Activated T-helper 2 cell treated with anti-CD3 and anti-CD28 coated beads, Interferon-gamma antibody, Interleukin-2, Interleukin-4, amounts not matched to agents 10 μg/mL and 5 μg/mL and 100 μg/mL, durations not matched to agents 14 hours and 24 hours and 36 hours (primary cell): ENCODE data around the gene GLMN. TPM values are rescaled to one million over a fixed set of nuclear protein-coding genes. Genes with fewer than 3 reads are reported as not detected.
"Not testable (repeated sequence)": the region's sequence is repeated elsewhere in the genome, so short reads cannot be mapped to it uniquely, and the experiment has no call there.

Experiments used
- DNase-seq: peaks from one replicate; pipeline ENCODE4 v3.0.0; 2021; ENCODE audit warnings: low spot score
- H3K27ac Mint-ChIP-seq: one replicate; pipeline ENCODE4 v1.8.0; 2021; ENCODE audit warnings: mixed read lengths
- H3K27me3 Mint-ChIP-seq: one replicate; pipeline ENCODE4 v1.8.0; 2021; ENCODE audit warnings: low read depth, mixed read lengths
- H3K36me3 Mint-ChIP-seq: one replicate; pipeline ENCODE4 v1.8.0; 2021; ENCODE audit warnings: low read depth, mixed read lengths
- H3K4me1 Mint-ChIP-seq: one replicate; pipeline ENCODE4 v1.8.0; 2021; ENCODE audit warnings: low read depth, mixed read lengths
- H3K4me3 Mint-ChIP-seq: one replicate; pipeline ENCODE4 v1.8.0; 2021; ENCODE audit warnings: low read depth, mild to moderate bottlenecking, moderate library complexity, mixed read lengths
- H3K9me3 Mint-ChIP-seq: one replicate; pipeline ENCODE4 v1.8.0; 2021; ENCODE audit warnings: mixed read lengths
- intact Hi-C: fragments of 100-400 bp; cut with micrococcal nuclease; formaldehyde crosslinking; loops from one replicate; pipeline ENCODE4 v1.15.1; 2023
- total RNA-seq: library from RNA; stranded (reverse); gene quantifications from 2 replicates; pipeline ENCODE4 v1.2.3, GENCODE V29; 2022

Gene GLMN
- total RNA-seq, 1 donor from 2014 or later, result 30.8 TPM

GRCh38 chr1:92317836-92318493, 19.2 kb upstream of the GLMN start:
- Mint-ChIP-seq H3K27ac (peak overlapping the region; percentile 72), H3K9me3 (peaks cover 4% of the 10 kb centered on the region), H3K36me3 (peaks cover 60% of the 10 kb centered on the region), H3K4me1 (peaks cover 55% of the 10 kb centered on the region), H3K4me3 (peak overlapping the region; percentile 49), H3K27me3 (no peaks in the 10 kb centered on the region)
- DNase-seq, result peak; percentile 23
- intact Hi-C loops, result loop anchor here (1.0 to 10.0 kb wide), 4 partner anchors 47 to 647 kb away; partner anchors contain the start of gene DIPK1A

GRCh38 chr1:92315766-92316599, 17.2 kb upstream of the GLMN start:
- Mint-ChIP-seq H3K36me3 (peaks cover 68% of the 10 kb centered on the region), H3K9me3 (peaks cover 4% of the 10 kb centered on the region), H3K27ac (peak overlapping the region; percentile 90), H3K4me3 (peak overlapping the region; percentile 57), H3K27me3 (no peaks in the 10 kb centered on the region), H3K4me1 (peaks cover 64% of the 10 kb centered on the region)
- intact Hi-C loops, result loop anchor here (2.0 to 10.0 kb wide), 3 partner anchors 169 to 649 kb away; partner anchors contain the start of gene DIPK1A
- peak; percentile 45 for DNase-seq

GRCh38 chr1:92314024-92314423, 15.2 kb upstream of the GLMN start:
- DNase-seq, result no peak
- intact Hi-C loops, result loop anchor here (1.0 to 10.0 kb wide), 3 partner anchors 224 to 651 kb away; partner anchors contain the start of gene DIPK1A
- Mint-ChIP-seq H3K27me3 (no peaks in the 10 kb centered on the region), H3K4me3 (peak overlapping the region; percentile 22), H3K9me3 (peaks cover 4% of the 10 kb centered on the region), H3K4me1 (peaks cover 65% of the 10 kb centered on the region), H3K36me3 (peaks cover 57% of the 10 kb centered on the region), H3K27ac (peak overlapping the region; percentile 82)

GRCh38 chr1:92310185-92310597, 11.4 kb upstream of the GLMN start:
- peaks cover 39% of the 10 kb centered on the region for H3K4me1 Mint-ChIP-seq

GRCh38 chr1:92307980-92308379, 9.2 kb upstream of the GLMN start:
- no peak for DNase-seq
- Mint-ChIP-seq H3K4me3 (no peak overlapping the region), H3K4me1 (peaks cover 26% of the 10 kb centered on the region), H3K9me3 (no peaks in the 10 kb centered on the region), H3K36me3 (peaks cover 65% of the 10 kb centered on the region), H3K27ac (no peak overlapping the region), H3K27me3 (no peaks in the 10 kb centered on the region)
- intact Hi-C loops, result no loop called here

More at GRCh38 chr1:92310185-92310597, 11.4 kb upstream of the GLMN start:
- Mint-ChIP-seq H3K4me3 (no peak overlapping the region), H3K27me3 (no peaks in the 10 kb centered on the region), H3K36me3 (peaks cover 68% of the 10 kb centered on the region), H3K27ac (no peak overlapping the region), H3K9me3 (peaks cover 4% of the 10 kb centered on the region)
- no peak for DNase-seq
- intact Hi-C loops, result loop anchor here (10.0 kb wide), 1 partner anchor 655 kb away; the partner anchor contains the start of gene DIPK1A

GRCh38 chr1:92306020-92306419, 7.2 kb upstream of the GLMN start:
- no peak for DNase-seq
- Mint-ChIP-seq H3K27ac (peak overlapping the region; percentile 3), H3K27me3 (no peaks in the 10 kb centered on the region), H3K4me1 (peaks cover 17% of the 10 kb centered on the region), H3K36me3 (peaks cover 56% of the 10 kb centered on the region), H3K4me3 (no peak overlapping the region), H3K9me3 (no peaks in the 10 kb centered on the region)
- intact Hi-C loops, result no loop called here

GRCh38 chr1:92301021-92301420, 2.2 kb upstream of the GLMN start:
- no peak for DNase-seq
- Mint-ChIP-seq H3K4me1 (peaks cover 29% of the 10 kb centered on the region), H3K9me3 (no peaks in the 10 kb centered on the region), H3K27me3 (no peaks in the 10 kb centered on the region), H3K27ac (no peak overlapping the region), H3K4me3 (peak overlapping the region; percentile 8), H3K36me3 (peaks cover 57% of the 10 kb centered on the region)
- intact Hi-C loops, result no loop called here

GRCh38 chr1:92299477-92300150, 827 bp upstream of the GLMN start:
- no peaks in the 10 kb centered on the region for H3K9me3 Mint-ChIP-seq
- intact Hi-C loops, result loop anchor here (1.0 to 10.0 kb wide), 3 partner anchors 215 to 785 kb away; partner anchors contain the start of gene BTBD8
- H3K27me3 Mint-ChIP-seq, result no peaks in the 10 kb centered on the region
- H3K36me3 Mint-ChIP-seq, result peaks cover 56% of the 10 kb centered on the region
- H3K27ac Mint-ChIP-seq, result peak overlapping the region; percentile 96
- DNase-seq, result no peak
- H3K4me3 Mint-ChIP-seq, result peak overlapping the region; percentile 98
- H3K4me1 Mint-ChIP-seq, result peaks cover 33% of the 10 kb centered on the region

GRCh38 chr1:92298213-92298572, 594 bp downstream of the GLMN start:
- Mint-ChIP-seq H3K27ac (peak overlapping the region; percentile 96), H3K4me3 (peak overlapping the region; percentile 98), H3K4me1 (peaks cover 34% of the 10 kb centered on the region), H3K9me3 (no peaks in the 10 kb centered on the region), H3K27me3 (no peaks in the 10 kb centered on the region), H3K36me3 (peaks cover 53% of the 10 kb centered on the region)
- DNase-seq, result no peak
- intact Hi-C loops, result loop anchor here (10.0 kb wide), 2 partner anchors 213 to 783 kb away; partner anchors contain the start of gene BTBD8

GRCh38 chr1:92291372-92291999, 7.3 kb downstream of the GLMN start:
- H3K27ac Mint-ChIP-seq, result no peak overlapping the region
- H3K9me3 Mint-ChIP-seq, result no peaks in the 10 kb centered on the region
- H3K27me3 Mint-ChIP-seq, result no peaks in the 10 kb centered on the region
- H3K4me1 Mint-ChIP-seq, result peaks cover 26% of the 10 kb centered on the region
- DNase-seq, result no peak
- intact Hi-C loops, result loop anchor here (1.0 to 10.0 kb wide), 3 partner anchors 207 to 777 kb away; partner anchors contain the start of gene BTBD8
- no peak overlapping the region for H3K4me3 Mint-ChIP-seq
- peaks cover 64% of the 10 kb centered on the region for H3K36me3 Mint-ChIP-seq

- H3K4me3 Mint-ChIP-seq, H3K27me3 Mint-ChIP-seq, intact Hi-C loops, H3K27ac Mint-ChIP-seq, DNase-seq: not testable (repeated sequence)
- Mint-ChIP-seq H3K4me1 (peaks cover 11% of the 10 kb centered on the region), H3K36me3 (peaks cover 88% of the 10 kb centered on the region), H3K9me3 (peaks cover 14% of the 10 kb centered on the region)
Measured at GRCh38 chr1:92281411-92281810, 17.4 kb downstream of the GLMN start.

GRCh38 chr1:92279781-92280180, 19.0 kb downstream of the GLMN start:
- H3K9me3 Mint-ChIP-seq, H3K4me3 Mint-ChIP-seq, intact Hi-C loops, DNase-seq, H3K27ac Mint-ChIP-seq, H3K27me3 Mint-ChIP-seq: not testable (repeated sequence)
- peaks cover 84% of the 10 kb centered on the region for H3K36me3 Mint-ChIP-seq
- H3K4me1 Mint-ChIP-seq, result peaks cover 18% of the 10 kb centered on the region
